ENCODE results near the gene NUP160.

DNA sequence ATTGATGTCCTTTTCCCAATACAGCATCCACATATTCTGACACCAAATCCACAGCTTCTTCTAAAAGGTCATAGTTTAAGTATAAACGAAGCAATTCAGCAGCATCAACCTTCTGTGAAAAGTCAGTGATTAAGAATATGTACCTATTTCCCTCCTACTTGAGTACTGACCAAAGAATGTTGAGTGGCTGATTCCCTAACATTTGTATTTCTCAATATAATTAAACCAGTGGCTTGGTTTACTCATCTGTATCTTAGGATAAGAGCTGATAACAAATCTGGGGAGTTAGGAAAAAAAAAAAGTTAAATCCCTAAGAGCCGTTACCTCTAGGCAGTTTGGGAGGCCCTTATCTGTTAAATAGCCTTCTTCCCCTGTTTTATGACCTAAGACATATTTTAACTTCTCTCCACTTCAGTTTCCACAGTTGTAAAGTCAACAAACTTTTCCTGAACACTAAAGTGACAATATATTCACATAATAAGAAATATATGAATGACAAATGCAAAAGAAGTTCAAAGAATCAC, 65.0 kb downstream of the NUP160 start:
- TF ChIP-seq, protein P1, sequence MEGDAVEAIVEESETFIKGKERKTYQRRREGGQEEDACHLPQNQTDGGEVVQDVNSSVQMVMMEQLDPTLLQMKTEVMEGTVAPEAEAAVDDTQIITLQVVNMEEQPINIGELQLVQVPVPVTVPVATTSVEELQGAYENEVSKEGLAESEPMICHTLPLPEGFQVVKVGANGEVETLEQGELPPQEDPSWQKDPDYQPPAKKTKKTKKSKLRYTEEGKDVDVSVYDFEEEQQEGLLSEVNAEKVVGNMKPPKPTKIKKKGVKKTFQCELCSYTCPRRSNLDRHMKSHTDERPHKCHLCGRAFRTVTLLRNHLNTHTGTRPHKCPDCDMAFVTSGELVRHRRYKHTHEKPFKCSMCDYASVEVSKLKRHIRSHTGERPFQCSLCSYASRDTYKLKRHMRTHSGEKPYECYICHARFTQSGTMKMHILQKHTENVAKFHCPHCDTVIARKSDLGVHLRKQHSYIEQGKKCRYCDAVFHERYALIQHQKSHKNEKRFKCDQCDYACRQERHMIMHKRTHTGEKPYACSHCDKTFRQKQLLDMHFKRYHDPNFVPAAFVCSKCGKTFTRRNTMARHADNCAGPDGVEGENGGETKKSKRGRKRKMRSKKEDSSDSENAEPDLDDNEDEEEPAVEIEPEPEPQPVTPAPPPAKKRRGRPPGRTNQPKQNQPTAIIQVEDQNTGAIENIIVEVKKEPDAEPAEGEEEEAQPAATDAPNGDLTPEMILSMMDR (IDR thresholded peaks at IDR 0.05; ENCODE audit: insufficient read depth, low read length, poor library complexity, severe bottlenecking): no peak
- no peak for TF ChIP-seq EZH2phosphoT487 (conservative IDR thresholded peaks at IDR 0.05; ENCODE audit: low read length)

Measured in SU-DHL-6 (cell line).